ENCODE results near the gene MYH16.
"Not testable (repeated sequence)": the region's sequence is repeated elsewhere in the genome, so short reads cannot be mapped to it uniquely, and the experiment has no call there.

MYH16 gene

DNA sequence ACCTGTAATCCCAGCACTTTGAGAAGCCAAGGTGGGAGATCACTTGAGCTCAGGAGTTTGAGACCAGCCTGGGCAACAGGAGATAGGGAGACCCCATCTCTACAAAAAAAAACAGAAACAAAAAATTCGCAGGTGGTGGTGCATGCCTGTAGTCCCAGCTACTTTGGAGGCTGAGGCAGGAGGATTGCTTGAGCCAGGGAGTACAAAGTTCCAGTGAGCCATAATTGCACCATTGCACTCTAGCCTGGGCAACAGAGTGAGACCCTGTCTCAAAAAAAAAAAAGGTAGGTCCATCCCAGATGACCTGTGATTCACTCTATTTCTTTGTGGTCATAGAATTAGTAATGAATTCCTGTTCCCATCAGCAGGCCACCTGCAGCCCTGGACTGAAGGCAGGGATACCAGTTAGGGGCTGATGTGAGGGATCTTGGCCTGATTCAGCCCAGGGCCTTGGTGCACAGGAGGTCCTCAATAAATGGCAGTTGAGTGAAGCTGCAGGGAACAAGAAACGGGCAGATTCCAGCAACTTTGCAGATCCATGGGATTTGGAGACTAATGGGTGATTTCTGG lies at the start of gene MYH16:
Gene MYH16, plus strand, starts transcription at position 364 of the 570 bp plus-strand sequence.
- Histone ChIP-seq H3K4me3 (no peak within 1 kb of the TSS), H3K27ac (no peak within 1 kb of the TSS)
- no peak for DNase-seq (ENCODE audit: low spot score)
- TF ChIP-seq, protein P1, sequence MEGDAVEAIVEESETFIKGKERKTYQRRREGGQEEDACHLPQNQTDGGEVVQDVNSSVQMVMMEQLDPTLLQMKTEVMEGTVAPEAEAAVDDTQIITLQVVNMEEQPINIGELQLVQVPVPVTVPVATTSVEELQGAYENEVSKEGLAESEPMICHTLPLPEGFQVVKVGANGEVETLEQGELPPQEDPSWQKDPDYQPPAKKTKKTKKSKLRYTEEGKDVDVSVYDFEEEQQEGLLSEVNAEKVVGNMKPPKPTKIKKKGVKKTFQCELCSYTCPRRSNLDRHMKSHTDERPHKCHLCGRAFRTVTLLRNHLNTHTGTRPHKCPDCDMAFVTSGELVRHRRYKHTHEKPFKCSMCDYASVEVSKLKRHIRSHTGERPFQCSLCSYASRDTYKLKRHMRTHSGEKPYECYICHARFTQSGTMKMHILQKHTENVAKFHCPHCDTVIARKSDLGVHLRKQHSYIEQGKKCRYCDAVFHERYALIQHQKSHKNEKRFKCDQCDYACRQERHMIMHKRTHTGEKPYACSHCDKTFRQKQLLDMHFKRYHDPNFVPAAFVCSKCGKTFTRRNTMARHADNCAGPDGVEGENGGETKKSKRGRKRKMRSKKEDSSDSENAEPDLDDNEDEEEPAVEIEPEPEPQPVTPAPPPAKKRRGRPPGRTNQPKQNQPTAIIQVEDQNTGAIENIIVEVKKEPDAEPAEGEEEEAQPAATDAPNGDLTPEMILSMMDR (IDR thresholded peaks at IDR 0.05): no peak

- H3K4me3 ChIP-seq: not testable (repeated sequence)
- DNase-seq (ENCODE audit: low spot score): peak; percentile 76
- peak overlapping the region; percentile 17 to 51 for H3K27ac ChIP-seq
These were observed 48.3 kb upstream of the MYH16 start for GRCh38 chr7:99224263-99224898.

- Histone ChIP-seq H3K27ac (peak overlapping the region in 1 of 2 donors; percentile 6), H3K4me3 (no peak overlapping the region)
- DNase-seq (ENCODE audit: low spot score): no peak
- TF ChIP-seq, protein P1 (IDR thresholded peaks at IDR 0.05): no peak
These were observed 47.8 kb upstream of the MYH16 start for GRCh38 chr7:99224899-99225265.

GRCh38 chr7:99229234-99229633 lies 43.4 kb upstream of the MYH16 start:
- Histone ChIP-seq H3K27ac (no peak overlapping the region), H3K4me3 (no peak overlapping the region)
- TF ChIP-seq, protein P1 (IDR thresholded peaks at IDR 0.05): no peak
- DNase-seq (ENCODE audit: low spot score): no peak

DNA sequence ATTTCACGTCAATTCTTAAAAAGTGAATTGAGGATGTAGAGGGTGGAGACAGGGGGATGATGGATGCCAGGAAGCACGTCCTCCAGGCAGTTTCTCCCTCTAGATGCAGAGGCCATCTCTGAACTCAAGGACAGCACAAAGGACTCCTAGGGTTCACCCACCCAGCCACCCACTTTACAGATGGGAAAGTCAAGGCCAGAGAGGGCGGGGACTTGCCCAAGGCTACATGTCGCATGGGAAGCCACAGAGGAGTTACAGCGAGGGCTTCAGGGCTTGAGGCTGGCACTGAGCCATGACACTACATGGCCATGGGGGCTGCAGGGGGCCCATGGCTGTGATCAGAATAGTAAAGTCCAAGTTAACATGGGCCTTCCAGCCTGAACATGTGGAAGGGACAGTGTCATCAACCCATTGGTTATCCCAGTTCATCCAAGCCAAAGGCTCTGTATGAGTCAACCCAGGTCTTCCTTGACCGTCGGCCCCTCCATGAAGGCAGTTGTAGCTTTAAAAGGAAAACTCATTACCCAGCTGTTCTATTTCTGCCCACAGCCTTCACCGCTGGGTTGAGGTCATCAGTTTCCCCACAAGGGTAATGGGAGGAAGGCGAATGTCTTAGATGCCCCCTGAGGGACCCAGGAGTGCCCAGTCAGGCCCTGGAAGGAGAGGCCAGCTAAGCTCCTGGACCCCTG lies 40.4 kb upstream of the MYH16 start:
- no peak for DNase-seq (ENCODE audit: low spot score)
- Histone ChIP-seq H3K27ac (no peak overlapping the region), H3K4me3 (no peak overlapping the region)
- TF ChIP-seq, protein P1 (IDR thresholded peaks at IDR 0.05): no peak

GRCh38 chr7:99232955-99233354 lies 39.7 kb upstream of the MYH16 start:
- H3K4me3 ChIP-seq; H3K27ac ChIP-seq; DNase-seq (ENCODE audit: low spot score): not testable (repeated sequence)

- Histone ChIP-seq H3K27ac (no peak overlapping the region), H3K4me3 (no peak overlapping the region)
- TF ChIP-seq, protein P1 (IDR thresholded peaks at IDR 0.05): no peak
- no peak for DNase-seq (ENCODE audit: low spot score)
These were observed 38.5 kb upstream of the MYH16 start for GRCh38 chr7:99234185-99234584.

- DNase-seq (ENCODE audit: low spot score): no peak
- H3K27ac ChIP-seq: no peak overlapping the region
- no peak overlapping the region for H3K4me3 ChIP-seq
- TF ChIP-seq, protein P1 (IDR thresholded peaks at IDR 0.05): no peak
These were observed 36.7 kb upstream of the MYH16 start for GRCh38 chr7:99235925-99236324.

GRCh38 chr7:99237876-99238275 lies 34.8 kb upstream of the MYH16 start:
- H3K27ac ChIP-seq; H3K4me3 ChIP-seq; DNase-seq (ENCODE audit: low spot score): not testable (repeated sequence)

All from coronary artery (tissue), 2 donors.